Stimulated activated CD8-positive, alpha-beta memory T cell treated with anti-CD3 and anti-CD28 coated beads, Interleukin-12 subunit alpha, Interleukin-12 subunit beta, amount 100 ng/mL, for 4 hours (primary cell): ENCODE data around the gene ITPKB.
"Not testable (repeated sequence)": the region's sequence is repeated elsewhere in the genome, so short reads cannot be mapped to it uniquely, and the experiment has no call there.

ENCODE experiments used
- DNase-seq: peaks from one replicate; pipeline ENCODE4 v3.0.0-alpha.2; 2020; ENCODE audit warnings: low read depth

Gene ITPKB

DNA sequence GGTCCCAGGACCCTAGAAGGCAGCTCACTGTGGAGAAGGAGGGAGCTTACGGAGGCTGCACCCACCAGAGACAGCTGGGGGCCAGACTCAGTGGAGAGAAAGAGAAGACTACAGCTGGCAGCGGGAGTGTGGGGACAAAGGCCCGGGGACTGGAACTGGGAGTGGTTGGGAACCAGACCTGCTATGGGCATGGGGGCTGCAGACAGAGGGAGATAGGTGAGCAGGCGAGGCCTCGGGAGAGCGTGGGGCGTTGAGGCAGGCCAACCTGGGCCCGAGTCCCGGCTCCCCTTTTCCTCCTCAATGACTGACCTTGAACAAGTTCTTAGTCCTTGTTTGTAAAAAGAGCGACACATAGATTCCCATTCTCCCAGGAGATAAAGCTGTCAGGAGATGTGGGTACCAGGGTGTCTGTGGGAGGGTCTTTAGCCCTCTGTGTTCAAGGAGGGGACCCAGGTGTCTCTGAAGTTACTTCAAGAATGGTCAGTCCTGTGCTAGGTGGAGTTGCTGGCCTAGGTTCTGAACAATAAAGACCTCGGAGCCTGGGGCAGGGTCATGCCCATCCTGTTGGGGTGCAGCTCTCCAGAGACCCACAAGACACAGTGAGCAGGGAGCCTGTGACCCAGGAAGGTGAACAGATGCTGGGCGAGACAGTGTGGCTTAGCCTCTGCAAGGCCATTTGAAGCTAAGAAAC is 87.9 kb downstream of the ITPKB start:
- no peak for DNase-seq

- DNase-seq, result no peak
These were observed 88.7 kb downstream of the ITPKB start for GRCh38 chr1:226650236-226650841.

GRCh38 chr1:226649780-226650179 is 89.3 kb downstream of the ITPKB start:
- DNase-seq, result no peak

- no peak for DNase-seq
These were observed 89.8 kb downstream of the ITPKB start for GRCh38 chr1:226649244-226649643.

DNA sequence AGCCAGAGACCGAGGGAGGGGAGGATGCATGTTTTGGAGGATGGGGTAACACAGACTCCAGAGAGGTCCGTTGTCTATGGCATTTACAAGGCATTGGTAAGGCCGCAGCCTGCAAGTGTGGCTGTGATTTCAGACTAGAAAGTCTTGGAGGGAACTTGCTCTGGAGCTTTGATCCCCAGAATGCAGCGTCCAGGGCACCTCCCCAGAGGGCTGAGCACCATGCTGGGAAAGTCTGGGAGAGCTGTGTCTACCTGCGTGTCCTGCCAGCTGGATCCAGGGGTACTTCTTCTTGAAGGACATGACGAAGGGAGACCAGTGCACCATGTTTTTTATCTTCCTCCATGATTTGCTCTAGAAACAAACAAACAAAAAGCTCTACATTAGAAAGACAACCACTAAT is 90.7 kb downstream of the ITPKB start:
- no peak for DNase-seq

- no peak for DNase-seq
These were observed 91.4 kb downstream of the ITPKB start for GRCh38 chr1:226647719-226648118.

DNA sequence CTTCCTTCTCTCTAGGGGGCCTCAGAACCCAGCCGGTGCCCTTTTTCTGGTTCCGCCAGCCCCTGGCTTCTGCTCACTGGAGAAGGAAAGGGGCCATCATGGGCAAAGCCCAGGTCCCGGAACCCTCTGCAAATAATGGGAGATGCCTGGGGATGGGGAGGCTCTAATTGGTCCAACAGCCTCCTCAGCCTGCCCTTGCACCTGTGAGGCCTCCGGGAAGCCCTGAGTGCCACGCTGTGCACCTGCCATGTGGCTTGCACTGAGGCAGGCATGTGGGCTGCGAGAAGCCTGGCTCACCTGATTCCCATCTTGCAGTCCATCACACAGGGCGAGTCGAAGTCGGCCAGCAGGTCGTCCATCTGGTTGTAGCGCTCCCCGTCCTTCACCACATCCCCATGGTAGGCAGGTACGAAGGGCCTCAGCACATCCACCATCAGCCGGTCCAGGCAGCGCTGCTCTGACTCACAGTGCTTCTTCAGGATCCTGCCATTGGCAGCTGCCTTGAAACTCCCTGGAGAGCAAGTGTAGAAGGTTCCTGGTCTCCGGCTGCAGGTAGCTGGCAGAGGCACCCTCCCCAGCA is 92.1 kb downstream of the ITPKB start:
- DNase-seq, result no peak

DNA sequence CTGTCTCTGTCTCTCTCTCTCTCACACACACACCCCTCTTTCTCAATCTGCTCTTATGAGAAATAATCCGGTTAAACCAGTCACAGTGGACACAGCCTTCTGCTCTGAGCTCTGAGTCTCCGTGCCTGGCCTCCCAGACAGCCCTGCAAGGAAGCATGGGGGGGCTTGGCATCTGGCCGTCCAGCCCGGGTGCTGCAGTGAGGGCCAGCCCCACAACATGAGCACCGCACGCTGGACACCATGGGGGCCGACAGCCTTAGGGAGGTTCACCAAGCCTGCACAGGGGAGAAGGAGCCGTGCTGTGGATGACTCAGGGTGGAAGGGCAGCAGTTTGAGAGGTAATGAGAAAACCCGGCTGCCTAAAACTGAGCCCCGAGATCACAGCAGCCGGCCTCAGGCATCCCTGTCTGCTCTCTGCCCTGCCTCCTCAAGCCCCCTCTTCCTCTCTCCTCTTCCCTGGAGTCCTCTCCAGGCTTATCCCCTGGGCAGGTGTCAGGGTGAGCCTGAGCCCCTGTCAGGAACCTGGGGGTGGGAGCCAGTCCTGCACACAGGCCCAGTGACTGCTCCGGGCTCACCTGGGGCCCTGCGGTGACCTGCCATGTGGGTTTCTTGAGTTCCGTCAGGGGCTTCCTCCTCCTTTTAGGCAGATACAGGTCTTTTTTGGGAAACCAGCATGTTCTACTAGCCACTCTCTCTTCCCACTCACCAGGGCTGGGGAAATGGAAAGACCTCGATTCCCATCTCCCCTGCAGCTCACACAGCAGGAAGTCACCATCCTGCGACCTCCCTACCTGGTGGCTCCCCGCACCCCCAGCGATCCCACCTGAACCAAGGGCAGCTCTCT is 92.8 kb downstream of the ITPKB start:
- no peak for DNase-seq

- no peak for DNase-seq
These were observed 93.7 kb downstream of the ITPKB start for GRCh38 chr1:226645279-226645976.

DNA sequence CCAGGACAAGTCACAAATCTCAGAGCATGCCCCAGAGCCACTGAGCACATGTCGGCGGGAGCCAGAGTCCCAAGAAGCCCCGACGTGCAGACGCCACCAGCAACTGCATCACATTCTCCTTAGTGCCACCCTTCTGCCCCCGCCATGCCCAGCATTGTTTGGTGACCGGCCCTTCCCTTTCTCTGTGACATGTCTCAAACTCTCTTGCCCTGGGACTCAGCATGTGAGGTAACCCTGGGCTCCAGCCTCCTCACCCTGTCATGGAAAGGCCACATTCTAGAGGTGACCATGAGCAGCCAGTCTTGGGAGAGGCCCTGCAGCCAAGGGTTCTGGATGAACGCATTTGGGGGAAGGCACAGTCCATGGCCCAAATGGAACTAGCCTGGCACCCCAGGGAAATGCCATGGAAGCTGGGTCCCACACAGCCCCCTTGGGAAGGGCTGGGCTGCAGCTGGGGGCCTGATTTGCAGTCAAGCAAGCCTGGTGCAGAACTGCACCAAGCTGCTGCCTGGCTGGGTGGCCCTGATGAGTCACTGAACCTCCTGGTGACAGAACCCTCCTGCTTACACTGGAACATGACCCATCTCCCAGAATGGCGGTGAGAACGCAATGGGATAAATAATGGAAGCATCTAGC is 94.4 kb downstream of the ITPKB start:
- no peak for DNase-seq

DNA sequence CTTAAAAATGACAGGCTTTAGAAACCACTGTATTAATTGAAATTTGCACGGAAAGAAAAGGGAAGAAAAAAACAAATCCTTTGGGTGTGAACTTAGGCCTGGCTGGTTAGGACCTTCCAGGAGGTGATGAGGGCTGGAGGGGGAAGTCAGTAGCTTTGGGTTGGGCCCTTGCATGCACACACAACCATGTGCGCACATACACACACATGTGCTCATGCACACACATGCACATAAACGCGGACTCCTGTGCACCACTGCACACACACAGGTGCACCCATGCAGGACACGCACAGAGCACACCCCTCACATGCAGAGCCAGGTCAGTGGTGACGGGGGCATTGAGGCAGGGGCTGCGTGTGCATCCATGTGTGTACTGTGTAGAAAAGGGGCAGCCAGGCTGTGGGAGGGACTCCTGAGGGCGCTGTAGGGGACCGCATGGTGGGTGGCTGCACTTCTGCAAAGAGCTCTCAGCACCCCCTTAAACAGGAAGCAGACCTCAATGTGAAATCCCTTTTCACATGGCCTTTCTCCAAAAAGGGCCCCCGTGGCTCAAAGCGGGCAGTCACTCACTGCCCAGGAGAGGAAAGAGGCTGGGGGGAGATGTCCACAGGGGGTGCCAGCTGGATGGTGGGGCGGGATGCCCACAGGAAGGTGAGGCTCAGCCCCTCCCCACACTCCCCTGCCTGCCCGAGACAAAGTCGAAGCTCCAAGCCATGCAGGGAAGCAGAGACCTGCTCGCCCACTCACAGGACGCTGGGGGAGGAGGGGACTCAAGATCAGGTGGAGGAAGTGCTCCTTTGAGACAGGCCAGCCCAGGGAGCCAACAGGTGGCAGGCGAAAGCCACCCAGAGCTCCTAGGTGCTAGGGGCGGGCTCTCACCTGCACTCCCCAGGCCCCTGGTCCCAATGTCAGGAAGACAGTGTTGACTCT is 95.2 kb downstream of the ITPKB start:
- no peak for DNase-seq

GRCh38 chr1:226643177-226643576 is 95.9 kb downstream of the ITPKB start:
- peak; percentile 60 for DNase-seq

GRCh38 chr1:226642421-226642820 is 96.7 kb downstream of the ITPKB start:
- no peak for DNase-seq

GRCh38 chr1:226641671-226642231 is 97.3 kb downstream of the ITPKB start:
- no peak for DNase-seq

GRCh38 chr1:226640321-226641136 is 98.6 kb downstream of the ITPKB start:
- DNase-seq, result no peak

GRCh38 chr1:226639631-226640061 is 99.4 kb downstream of the ITPKB start:
- DNase-seq, result no peak

DNA sequence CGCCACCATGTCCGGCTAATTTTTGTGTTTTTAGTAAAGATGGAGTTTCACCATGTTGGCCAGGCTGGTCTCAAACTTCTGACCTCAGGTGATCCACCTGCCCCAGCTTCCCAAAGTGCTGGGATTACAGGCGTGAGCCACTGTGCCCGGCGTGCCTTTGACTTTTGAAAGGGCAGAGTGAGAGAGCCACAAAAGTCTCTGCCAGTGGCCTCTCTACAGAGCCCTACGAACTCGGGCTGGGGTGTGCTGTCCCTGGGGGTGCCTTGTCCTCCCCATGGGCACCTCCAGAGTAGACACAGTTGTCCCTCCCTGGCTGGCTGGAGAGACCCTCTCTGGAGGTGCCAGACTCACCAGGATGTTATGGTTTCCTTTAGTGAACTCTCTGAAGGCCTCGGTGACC is 99.9 kb downstream of the ITPKB start:
- not testable (repeated sequence) for DNase-seq

DNA sequence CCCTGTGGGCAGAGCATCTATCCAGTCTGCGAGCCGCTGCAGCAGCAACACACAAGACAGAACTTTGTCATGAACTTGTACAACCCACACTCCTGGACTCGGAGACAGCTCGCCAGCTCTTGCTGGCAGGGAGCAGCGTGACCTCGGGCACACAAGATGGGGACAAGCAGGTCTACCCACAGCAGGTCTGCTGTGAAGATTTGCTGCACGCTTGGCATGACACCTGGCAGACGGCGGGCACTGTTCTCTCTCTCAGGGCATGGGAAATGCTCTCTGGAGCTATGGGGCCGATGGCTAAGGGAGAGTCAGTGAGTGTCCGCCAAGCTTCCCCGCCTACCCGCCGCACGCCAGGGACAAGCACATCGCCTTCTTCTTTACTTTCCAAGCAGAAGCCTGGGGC is 100.5 kb downstream of the ITPKB start:
- DNase-seq, result no peak

DNA sequence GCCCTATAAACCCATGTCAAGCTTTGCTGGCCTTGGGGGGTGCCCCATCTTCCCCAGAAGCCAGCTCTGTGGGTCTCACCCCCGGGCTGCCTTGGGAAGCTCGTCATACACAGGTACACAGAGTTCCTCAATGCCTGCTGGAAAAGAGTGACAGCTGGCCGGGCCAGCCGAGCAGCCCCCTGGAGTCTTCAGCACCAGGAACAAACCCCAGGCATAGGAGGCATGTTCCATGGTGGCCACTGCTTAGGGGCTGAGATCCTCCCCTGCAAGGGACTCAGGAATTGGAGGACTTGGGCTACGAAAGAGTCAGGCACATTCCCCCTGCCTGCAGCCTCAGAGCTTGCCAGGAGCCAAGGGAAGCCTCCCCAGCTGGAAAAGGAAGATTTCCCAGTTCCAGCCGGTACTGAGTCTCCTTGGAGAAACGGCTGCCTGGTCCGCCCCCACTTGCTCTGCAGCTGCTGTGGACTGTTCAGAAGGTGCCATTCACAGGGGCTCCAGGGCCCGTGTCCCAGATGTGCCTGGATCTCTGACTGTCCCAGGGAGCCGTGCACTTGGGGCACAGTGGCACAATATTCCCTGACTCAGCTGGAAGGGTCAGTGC is 101.0 kb downstream of the ITPKB start:
- no peak for DNase-seq
